HG02943 (cell line): Measurements from ENCODE around the gene CCDC192.
"Not testable (repeated sequence)": the region's sequence is repeated elsewhere in the genome, so short reads cannot be mapped to it uniquely, and the experiment has no call there.

Experiments used
- ATAC-seq: cut with Tn5 transposase; IDR thresholded peaks from one replicate; pipeline ENCODE4 v1.9.1; 2021; ENCODE audit warnings: mild to moderate bottlenecking, low read depth, moderate library complexity; ENCODE audit not compliant: unreplicated experiment

CCDC192 gene

GRCh38 chr5:127702926-127703561 lies at the start of gene CCDC192:
CCDC192 (plus strand) TSS chr5:127703391; CDS start chr5:127703446, 55 bp downstream.
- no peak for ATAC-seq

DNA sequence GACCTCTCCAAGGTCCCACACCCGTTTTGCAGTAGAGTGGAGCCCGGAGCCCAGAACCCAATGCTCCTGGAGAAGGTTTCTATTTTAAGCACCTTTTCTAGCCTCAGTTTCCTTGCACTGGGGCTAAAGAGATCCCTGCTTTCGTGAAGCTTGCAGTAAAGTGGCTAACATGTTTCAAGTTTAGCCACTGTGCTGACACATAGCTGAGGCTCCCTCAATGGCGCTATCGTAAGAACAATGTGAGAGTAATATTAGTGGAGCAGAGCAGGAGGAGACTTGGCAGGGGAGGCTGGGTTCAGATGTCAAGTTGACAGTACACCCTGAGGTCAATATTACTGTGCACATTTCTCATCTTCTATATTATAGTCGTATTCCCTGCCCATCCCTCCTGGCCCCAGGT lies 46.4 kb upstream of the CCDC192 start:
- ATAC-seq: no peak

DNA sequence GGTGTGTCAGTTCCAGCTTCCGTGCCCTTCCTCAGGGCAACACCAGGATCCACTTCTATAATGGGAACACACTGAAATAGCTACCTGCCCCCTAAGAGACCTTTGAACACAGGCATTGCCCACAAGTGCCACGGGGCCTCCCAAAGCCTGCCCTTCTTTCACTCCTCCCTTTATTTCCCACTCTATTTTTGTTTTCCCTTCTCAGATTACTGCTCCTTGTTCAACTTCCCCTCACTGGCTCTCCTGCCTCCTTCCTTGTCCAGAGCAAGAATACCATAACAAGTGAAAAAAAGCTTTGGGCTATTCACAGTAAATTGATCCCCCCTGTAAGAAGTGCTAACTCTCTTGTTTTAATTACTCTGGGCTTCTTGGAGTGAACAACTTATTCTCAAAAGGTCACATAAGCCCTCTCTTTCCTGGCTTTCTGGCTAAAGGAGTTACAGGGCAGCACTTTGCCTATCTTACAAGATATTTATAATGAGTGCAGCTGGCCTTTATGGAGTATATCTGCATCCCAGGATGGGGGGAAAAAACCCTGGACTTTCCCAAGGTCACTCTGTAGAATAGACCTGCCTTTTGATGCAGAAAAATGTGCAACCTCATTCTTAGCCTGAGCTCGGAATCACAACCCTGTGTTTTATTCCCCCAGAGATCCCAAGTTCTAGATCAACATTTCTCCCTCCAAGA lies 43.0 kb upstream of the CCDC192 start:
- ATAC-seq: no peak

DNA sequence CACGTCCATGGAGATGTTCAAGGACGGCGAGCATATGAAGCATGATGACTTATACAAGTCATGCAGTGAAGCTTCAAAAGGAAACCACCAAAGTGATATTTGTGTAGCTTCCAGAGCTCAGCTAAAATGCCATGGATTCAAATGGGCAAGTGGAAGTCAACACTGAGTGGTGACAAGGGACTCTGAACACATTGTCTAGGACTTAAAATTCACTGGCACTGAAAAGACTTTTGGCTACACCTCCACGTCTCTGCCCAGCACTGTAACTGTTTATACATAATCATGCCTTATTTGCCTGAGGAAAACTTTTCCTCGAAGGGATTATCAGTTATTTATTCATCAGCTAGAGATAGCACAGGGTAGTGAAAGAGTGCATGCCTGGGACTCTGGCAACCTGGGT lies 39.1 kb upstream of the CCDC192 start:
- no peak for ATAC-seq

GRCh38 chr5:127665641-127666040 lies 37.5 kb upstream of the CCDC192 start:
- ATAC-seq: no peak

GRCh38 chr5:127666043-127666716 lies 37.0 kb upstream of the CCDC192 start:
- no peak for ATAC-seq

- ATAC-seq: no peak
These were observed 35.3 kb upstream of the CCDC192 start for GRCh38 chr5:127667926-127668325.

GRCh38 chr5:127671218-127671617 lies 32.0 kb upstream of the CCDC192 start:
- no peak for ATAC-seq

- ATAC-seq: no peak
These were observed 29.9 kb upstream of the CCDC192 start for GRCh38 chr5:127673117-127673800.

DNA sequence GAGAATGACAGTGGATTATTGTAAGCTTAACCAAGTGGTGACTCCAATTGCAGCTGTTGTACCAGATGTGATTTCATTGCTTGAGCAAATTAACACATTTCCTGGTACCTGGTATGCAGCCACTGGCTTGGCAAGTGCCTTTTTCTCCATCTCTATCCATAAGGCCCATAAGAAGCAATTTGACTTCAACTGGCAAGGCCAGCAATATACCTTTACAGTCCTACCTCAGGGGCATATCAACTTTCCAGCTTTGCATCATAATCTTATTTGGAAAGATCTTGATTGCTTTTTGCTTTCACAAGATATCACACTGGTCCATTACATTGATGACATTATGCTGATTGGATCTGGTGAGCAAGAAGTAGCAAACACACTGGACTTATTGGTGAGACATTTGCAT lies 26.2 kb upstream of the CCDC192 start:
- not testable (repeated sequence) for ATAC-seq

GRCh38 chr5:127679691-127680330 lies 23.4 kb upstream of the CCDC192 start:
- not testable (repeated sequence) for ATAC-seq

DNA sequence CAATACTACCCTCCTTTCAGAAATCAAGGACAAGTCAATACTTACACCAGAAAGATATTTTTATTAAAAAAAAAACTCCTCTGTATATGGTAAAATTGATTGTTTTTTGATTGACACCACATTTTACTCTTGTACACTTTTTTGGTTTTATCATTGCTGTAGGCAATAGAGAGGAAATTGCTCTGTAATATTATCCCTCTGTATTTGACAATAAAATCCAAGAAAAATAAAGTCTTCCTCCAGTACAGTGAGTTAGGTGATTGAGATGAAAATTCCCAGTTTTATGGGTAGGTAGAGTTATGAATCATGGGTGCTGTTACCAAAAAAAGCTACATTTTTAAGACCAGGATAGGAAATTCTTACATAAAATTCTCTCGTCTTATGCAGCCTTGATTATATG lies 22.6 kb upstream of the CCDC192 start:
- no peak for ATAC-seq

DNA sequence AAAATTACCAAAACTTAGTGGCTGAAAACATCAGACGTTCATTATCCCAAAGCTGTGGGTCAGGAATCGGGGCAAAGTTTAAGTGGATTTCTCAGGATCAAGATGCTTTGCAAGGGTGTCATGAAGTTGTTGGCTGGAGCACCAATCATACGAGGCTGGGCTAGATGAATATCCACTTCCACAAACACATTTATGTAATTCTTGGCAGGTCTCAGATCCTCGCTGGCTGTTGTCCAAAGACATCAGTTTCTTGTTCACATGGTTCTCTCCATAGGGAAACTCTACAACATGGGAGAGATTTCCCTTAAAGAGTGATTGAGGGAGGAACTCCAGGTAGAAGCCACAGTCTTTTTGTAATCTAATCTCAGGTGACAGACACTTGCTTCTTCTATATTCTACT lies 20.2 kb upstream of the CCDC192 start:
- no peak for ATAC-seq

GRCh38 chr5:127684726-127685467 lies 18.3 kb upstream of the CCDC192 start:
- ATAC-seq: no peak

- ATAC-seq: no peak
These were observed 17.5 kb upstream of the CCDC192 start for GRCh38 chr5:127685662-127686061.

GRCh38 chr5:127686424-127686823 lies 16.8 kb upstream of the CCDC192 start:
- no peak for ATAC-seq

DNA sequence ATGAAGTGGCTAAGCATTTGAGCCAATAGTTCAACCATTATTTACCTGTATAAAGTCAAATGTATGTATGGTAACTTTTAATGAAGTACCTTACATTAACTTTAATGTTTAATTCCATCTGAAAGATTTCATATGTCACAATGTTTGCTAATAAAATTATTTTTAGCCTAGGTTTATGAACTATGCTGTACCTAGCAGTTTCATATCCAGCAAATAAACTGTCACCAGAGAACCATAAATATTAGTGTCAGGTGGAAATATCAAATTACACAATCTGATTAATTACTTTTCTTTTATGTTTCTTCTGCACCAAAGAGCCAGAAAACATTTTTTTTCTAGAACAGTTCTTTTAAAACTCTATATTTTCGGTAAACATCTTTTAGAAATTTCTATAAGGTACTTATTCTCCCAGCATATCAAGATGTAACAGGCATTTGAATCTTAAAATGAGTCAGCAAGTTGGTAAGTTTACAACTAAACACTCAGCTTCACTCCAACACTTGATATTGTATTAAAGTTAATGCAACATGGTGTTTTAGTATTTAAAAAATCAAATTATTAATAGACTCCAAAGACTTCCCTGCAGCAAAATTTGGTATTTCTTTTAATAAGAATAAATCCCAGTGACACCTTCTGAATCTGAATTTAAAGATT lies 8.5 kb upstream of the CCDC192 start:
- no peak for ATAC-seq

DNA sequence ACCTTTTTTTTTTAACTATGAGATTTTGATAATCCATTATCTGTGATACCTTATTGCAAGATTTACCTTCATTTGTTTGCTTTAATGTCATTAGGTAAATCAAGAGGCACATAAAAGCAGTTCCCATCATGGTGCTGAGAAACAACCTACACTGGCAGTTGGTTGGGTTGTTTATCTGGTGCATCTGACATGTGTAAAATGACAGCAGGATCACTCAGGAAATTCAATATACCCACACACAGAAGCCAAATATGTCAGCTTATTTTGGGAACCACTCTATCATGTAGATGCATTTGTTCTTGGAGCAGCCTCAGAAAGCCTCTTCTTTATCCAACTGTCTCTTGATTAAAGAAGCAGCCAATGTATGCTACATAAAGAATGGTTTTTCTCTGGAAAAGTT lies 7.8 kb upstream of the CCDC192 start:
- ATAC-seq: no peak

DNA sequence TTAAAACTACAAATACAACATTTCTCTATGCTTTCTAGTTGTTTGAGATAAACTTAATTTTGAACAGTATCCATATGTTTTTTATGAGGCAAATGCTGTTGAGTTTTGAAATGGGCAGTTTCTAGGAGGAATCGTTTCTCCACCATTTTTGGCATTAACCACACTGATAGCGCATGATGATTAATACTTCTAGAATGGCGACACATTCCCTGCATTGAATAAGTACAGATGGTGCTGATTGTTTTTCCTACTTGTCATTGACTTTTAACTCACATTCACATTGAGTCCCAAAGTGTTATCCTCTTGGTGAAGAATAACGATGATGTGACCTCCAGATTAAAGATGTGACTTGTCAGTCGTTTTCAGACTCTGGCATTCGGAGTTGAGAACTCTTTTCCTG lies 6.5 kb upstream of the CCDC192 start:
- ATAC-seq: no peak
